Measurements from ENCODE around the gene RBMS3.

Gene RBMS3

DNA sequence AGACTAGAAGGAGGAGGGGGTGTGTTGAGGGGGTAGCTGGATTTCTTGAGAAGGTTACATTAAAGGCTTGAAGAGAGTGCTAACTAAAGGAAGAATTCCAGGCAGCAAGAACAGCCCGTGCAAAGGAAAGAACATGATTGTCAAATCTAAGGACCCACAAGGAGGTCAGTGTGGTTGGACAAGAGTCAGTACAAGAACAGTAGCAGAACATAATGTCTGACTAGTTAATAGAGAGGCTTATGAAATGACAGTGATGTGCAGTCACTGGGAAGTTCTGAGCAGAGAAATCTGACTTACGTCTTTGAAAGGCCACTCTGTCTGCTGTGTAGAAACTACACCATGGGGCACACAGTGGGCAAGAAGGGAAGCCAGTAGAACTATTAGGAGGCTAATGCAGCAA is 19.8 kb upstream of the RBMS3 start:
- POLR2A ChIA-PET, result no interaction called here
- TF ChIP-seq CTCF (IDR thresholded peaks at IDR 0.05; ENCODE audit: control extremely low read depth, extremely low read depth, low read depth, missing control alignments), result no peak
- CTCF ChIA-PET, result no interaction called here
- DNase-seq (ENCODE audit: extremely low spot score), result no peak

DNA sequence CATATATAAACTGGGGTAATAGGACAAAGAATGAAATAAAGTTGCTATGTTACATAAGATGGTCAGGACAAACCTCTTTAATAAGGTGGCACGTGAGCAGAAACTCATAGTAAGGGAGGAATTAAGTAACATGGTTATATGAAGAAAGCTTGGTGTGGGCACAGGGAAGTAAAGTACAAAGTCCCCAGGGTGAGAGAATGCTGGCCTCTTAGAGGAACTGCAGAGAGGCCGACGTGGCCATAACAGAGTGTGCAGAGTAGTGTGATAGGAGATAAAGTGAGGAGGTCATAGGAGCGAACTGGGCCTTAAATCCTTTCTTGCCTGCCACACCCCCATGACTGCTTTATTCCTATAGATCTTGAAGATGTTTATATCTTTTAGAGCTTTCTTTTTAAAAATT is 17.4 kb upstream of the RBMS3 start:
- no peak for TF ChIP-seq CTCF (IDR thresholded peaks at IDR 0.05; ENCODE audit: control extremely low read depth, extremely low read depth, low read depth, missing control alignments)
- POLR2A ChIA-PET, result no interaction called here
- CTCF ChIA-PET, result no interaction called here
- DNase-seq (ENCODE audit: extremely low spot score), result no peak

DNA sequence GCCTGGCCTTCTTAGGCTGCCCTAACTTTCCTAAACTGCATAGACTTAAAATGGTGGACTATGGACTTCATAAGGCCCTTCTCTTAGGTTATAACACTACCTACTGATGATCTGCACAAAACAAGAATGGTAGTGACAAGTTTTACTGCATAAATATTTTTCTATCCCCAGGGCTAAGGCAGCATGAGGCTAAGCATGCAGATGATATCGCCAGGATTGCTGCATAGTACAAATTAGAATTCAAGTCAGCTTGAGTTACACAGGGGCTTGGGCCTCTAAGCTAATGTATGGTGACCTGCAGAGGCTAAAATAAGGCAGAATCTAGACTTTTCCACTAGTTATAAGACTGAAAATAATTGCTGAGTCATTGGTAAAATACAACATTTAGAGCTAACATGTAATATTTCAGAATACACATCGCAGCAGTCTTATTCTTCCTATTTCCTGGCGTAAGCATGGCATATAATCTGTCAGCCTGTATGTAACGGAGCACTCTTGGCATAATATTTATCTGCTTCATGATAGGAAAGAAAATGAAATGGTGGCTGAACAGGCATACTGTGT is 15.3 kb upstream of the RBMS3 start:
- CTCF ChIA-PET, result interaction anchor here (1.3 kb wide), 1 partner anchor 12 kb away, joined by 3 read pairs; no protein-coding TSS in a partner anchor
- TF ChIP-seq CTCF (IDR thresholded peaks at IDR 0.05; ENCODE audit: control extremely low read depth, extremely low read depth, low read depth, missing control alignments), result no peak
- no peak for DNase-seq (ENCODE audit: extremely low spot score)
- POLR2A ChIA-PET, result no interaction called here

DNA sequence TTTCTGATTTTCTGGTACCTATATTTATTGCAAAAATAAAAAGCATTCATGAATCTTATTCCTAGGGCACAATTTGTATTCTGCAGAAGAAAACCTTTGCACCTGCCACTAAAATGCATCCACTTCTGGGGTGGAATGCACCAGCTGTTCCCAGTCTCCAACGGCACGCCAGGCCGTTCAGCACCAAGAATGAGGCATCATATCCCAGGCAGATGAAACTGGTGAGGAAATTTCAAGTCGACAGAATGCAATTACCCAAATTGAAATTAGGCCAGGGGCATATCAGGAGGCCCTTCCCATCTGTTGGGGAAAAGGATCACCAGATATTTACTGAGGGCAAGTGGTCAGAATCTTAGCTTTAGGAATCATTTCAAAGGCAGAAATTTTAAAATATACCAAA is 13.6 kb upstream of the RBMS3 start:
- ChIA-PET POLR2A (no interaction called here), CTCF (interaction anchor here (1.1 kb wide), 2 partner anchors 11 to 78 kb away, joined by 3 read pairs; no protein-coding TSS in a partner anchor)
- TF ChIP-seq CTCF (IDR thresholded peaks at IDR 0.05; ENCODE audit: control extremely low read depth, extremely low read depth, low read depth, missing control alignments), result no peak
- DNase-seq (ENCODE audit: extremely low spot score), result no peak

GRCh38 chr3:29268651-29269050 is 12.2 kb upstream of the RBMS3 start:
- CTCF ChIA-PET, result interaction anchor here (0.8 kb wide), 1 partner anchor 13 kb away, joined by 3 read pairs; no protein-coding TSS in a partner anchor
- no peak for DNase-seq (ENCODE audit: extremely low spot score)
- no peak for TF ChIP-seq CTCF (IDR thresholded peaks at IDR 0.05; ENCODE audit: control extremely low read depth, extremely low read depth, low read depth, missing control alignments)
- POLR2A ChIA-PET, result no interaction called here

- no peak for TF ChIP-seq CTCF (IDR thresholded peaks at IDR 0.05; ENCODE audit: control extremely low read depth, extremely low read depth, low read depth, missing control alignments)
- POLR2A ChIA-PET, result no interaction called here
- DNase-seq (ENCODE audit: extremely low spot score), result no peak
- CTCF ChIA-PET, result no interaction called here
Measured at GRCh38 chr3:29270752-29271151, 10.1 kb upstream of the RBMS3 start.

GRCh38 chr3:29271475-29271874 is 9.4 kb upstream of the RBMS3 start:
- no peak for TF ChIP-seq CTCF (IDR thresholded peaks at IDR 0.05; ENCODE audit: control extremely low read depth, extremely low read depth, low read depth, missing control alignments)
- CTCF ChIA-PET, result no interaction called here
- DNase-seq (ENCODE audit: extremely low spot score), result no peak
- POLR2A ChIA-PET, result no interaction called here

Measured in GM10248 (cell line).